ENCODE data around the gene MVB12B.

DNA sequence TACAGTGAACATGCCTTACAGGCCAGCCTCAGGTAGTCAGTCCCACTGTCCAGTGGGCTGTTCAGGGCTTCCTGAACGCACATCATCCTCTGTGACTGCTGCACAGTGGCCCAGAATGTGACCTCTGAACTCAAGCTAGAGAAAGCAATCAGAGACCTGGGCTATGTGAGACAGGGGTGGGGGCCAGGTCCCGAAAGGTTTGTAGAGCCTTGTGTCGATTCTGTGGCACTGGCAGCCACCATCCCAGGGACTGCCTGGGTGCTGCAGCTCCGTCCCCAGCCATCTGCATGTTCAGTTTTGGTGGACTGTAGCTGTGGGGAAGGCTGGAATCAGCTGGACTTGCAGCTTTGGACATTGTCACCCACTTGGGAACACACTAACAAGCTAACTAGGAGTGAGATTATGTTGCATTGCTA lies 47.7 kb downstream of the MVB12B start:
- no peak for TF ChIP-seq FOSL1 (IDR thresholded peaks at IDR 0.05; ENCODE audit: low read depth)
- no peak for TF ChIP-seq POLR2AphosphoS5 (IDR thresholded peaks at IDR 0.05; ENCODE audit: low read depth, low read length)

All from HCT116 (cell line).